Activated T-cell treated with anti-CD3 and anti-CD28 coated beads, Interleukin-2, amount 50 U/mL, for 48 hours (primary cell): ENCODE results near the gene BAIAP2.

Source experiments
- DNase-seq, 2 experiments: peaks; one replicate each; pipeline ENCODE4 v3.0.0-alpha.2; 2020

Gene BAIAP2, protein sequence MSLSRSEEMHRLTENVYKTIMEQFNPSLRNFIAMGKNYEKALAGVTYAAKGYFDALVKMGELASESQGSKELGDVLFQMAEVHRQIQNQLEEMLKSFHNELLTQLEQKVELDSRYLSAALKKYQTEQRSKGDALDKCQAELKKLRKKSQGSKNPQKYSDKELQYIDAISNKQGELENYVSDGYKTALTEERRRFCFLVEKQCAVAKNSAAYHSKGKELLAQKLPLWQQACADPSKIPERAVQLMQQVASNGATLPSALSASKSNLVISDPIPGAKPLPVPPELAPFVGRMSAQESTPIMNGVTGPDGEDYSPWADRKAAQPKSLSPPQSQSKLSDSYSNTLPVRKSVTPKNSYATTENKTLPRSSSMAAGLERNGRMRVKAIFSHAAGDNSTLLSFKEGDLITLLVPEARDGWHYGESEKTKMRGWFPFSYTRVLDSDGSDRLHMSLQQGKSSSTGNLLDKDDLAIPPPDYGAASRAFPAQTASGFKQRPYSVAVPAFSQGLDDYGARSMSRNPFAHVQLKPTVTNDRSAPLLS

GRCh38 chr17:81034779-81035520 is at the start of gene BAIAP2:
Gene BAIAP2 (plus strand): TSS chr17:81035151. CDS start chr17:81035255, 104 bp downstream.
- peak; percentile 96 to 97 for DNase-seq

- DNase-seq: no peak
These were observed 48.9 kb upstream of the BAIAP2 start for GRCh38 chr17:80986046-80986445.

DNA sequence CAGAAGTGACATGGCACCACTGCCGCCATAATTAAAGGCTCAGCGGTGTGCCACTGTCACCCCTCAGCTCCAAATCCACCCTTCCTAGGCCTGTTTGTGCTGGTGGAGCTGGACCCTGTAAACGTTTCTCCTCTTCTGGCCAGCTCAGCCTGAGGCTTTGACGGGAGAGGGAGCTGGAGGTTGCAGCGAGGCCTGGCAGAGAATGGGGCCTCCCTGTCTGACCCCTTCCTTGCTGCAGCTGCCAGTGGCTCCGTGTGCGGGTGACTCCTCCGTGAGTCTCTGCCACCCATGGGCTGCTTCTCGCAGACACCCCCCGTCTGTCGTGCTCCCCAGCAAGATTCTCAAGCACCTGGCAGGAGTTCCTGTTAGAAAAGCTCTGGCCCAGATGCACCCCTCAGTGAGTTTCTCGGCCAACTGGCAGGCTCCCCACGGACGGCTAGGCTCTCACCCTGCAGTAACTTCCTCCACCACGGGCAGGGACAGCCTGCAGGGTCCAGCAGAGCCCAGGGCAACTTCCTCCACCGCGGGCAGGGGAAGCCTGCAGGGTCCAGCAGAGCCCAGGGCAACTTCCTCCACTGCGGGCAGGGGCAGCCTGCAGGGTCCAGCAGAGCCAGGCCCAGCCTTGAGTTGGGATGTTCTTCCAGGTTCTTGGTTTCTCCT is 48.0 kb upstream of the BAIAP2 start:
- no peak for DNase-seq

GRCh38 chr17:80987941-80988461 is 47.0 kb upstream of the BAIAP2 start:
- no peak for DNase-seq

GRCh38 chr17:80989586-80989913 is 45.4 kb upstream of the BAIAP2 start:
- no peak for DNase-seq

DNA sequence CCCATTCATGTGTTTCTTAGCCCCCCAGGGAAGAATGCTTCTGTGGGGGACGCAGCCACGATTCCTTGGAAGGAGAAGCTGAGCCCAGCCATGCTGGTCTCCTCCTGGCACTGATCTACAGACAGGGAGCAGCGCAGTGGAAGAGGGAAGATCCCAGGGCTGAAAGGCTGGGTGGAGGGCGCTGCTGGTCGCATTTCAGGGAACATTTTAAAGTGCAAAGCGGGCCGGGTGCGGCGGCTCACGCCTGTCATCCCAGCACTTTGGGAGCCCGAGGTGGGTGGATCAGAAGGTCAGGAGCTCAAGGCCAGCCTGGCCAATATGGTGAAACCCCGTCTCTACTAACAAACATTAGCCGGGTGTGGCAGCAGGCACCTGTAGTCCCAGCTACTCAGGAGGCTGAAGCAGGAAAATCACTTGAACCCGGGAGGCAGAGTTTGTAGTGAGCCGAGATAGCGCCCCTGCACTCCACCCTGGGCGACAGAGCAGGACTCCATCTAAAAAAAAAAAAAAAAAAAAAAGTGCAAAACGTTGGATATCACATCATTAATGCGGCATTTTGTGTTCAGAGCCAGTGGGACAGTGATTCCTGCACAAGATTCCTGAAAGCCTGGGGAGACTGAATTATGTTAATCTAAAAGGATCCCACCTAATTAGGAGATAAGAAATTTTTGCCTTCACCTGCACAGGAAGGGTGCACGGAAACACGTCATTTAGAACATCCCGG is 43.9 kb upstream of the BAIAP2 start:
- DNase-seq: no peak

DNA sequence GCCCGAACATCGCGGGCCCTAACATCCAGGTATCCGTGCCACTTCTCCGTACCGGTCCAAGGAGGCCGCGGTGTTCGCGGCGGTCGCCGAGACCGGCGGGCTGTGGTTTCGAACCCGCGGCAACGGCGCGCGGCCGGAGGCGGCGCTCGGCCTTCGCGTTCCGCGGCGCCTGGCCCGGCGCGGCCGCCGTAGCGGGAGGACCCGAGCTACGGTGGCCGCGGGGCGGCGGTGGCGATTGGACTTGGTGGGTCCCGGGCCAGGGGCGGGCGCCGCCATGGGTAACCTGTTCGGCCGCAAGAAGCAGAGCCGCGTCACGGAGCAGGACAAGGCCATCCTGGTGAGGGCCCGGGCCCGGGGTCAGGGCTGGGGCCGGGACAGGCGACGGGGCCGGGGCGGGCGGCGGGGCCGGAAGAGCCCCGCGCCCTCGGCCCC is 43.3 kb upstream of the BAIAP2 start, which contains the start of gene CHMP6:
CHMP6 (plus strand) TSS at position 197 of the 432 bp plus-strand sequence; CDS start at position 275, 78 bp downstream.
- DNase-seq: peak; percentile 81 to 84

DNA sequence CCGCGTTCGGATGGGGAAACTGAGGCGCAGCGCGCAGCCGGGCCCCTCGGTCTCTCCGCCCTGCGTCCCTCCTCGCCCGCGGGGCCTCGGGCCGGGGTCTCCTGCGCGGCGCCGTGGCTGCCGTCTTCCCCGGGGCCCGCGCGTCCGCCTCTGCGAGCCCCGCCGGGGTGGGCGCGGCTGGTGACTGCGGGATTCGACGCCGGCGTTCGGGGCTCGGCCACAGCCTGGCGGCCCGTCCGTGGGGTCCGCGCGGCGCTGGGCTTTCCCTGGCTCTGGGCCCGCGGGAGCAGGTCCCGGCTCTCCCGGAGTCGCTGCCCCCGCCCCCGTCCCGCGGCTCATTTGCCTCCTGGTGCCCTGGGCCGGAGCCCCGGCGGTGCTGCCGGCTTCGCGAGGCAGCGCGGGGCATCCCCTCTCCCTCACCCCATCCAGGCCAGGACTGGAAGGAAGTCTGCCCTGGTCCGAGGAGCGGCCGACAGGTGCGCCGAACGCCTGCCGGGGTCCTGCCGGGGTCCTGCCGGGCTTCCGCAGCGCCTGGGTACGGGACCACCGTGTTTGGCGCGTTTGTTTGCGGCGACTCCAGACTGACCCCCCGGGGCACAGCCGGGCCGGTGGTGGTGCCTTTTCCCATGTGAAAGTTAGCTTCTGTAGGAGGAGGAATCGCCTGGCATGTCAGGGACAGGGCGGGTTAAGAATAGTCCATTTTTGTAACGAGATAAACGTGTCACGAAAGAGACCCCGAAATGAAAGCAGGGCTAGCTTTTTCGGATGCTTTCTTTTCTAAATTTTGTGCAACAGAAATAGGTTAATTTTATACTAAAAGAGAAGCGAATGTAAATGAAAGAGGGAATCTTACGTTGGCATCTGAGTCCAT is 42.6 kb upstream of the BAIAP2 start:
- DNase-seq: no peak

DNA sequence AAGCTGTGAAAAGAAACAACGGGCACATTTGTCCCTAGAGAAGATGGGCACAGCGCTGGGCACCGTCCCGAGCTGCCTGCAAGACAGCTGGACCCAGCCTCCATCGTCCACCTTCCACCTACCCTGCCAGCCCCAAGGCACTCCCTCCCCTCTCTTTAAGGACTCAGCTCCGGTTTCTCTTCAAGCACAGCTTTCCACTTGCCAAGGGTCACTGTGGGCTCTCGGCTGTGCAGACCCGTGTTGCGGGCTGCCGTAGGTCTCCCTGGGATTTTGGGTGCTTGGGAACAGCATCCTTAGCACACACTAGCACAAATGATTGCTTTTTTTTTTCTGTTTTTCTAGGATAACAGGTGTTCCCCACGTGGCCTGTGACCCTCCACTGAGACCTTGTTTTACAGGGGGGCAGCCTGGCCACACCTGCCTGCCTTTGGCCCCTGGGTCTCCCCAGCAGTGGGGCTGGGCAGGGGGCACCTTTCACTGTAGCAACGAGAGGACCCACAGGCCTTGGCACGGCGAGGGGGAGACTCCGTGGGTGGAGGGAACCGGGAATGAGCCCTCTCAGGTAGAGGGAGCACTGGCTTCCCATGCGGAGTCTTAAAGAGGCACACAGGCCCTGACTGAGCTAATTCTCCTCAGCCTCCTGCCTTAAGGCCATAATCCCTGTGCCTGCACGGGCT is 41.9 kb upstream of the BAIAP2 start:
- no peak for DNase-seq

DNA sequence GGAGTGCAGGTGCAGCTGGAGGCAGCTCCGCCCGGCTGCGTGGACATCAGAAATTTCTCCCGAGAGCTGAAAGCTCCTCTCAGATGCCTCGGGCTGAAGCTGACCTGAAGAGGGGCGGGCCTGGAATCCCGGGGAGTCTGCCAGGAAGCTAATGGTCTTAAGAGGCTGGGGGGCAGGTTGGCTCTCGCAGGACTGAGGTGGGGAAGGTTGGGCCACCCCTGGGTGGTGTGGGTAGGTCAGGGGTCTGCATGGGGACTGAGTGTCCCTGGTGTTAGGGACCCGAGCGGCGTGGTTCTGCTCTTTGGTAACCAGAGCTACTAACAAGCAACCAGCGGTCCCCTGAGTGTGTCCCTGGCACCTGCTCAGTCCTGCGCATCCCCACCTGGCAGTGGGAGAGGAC is 39.8 kb upstream of the BAIAP2 start:
- DNase-seq: no peak

DNA sequence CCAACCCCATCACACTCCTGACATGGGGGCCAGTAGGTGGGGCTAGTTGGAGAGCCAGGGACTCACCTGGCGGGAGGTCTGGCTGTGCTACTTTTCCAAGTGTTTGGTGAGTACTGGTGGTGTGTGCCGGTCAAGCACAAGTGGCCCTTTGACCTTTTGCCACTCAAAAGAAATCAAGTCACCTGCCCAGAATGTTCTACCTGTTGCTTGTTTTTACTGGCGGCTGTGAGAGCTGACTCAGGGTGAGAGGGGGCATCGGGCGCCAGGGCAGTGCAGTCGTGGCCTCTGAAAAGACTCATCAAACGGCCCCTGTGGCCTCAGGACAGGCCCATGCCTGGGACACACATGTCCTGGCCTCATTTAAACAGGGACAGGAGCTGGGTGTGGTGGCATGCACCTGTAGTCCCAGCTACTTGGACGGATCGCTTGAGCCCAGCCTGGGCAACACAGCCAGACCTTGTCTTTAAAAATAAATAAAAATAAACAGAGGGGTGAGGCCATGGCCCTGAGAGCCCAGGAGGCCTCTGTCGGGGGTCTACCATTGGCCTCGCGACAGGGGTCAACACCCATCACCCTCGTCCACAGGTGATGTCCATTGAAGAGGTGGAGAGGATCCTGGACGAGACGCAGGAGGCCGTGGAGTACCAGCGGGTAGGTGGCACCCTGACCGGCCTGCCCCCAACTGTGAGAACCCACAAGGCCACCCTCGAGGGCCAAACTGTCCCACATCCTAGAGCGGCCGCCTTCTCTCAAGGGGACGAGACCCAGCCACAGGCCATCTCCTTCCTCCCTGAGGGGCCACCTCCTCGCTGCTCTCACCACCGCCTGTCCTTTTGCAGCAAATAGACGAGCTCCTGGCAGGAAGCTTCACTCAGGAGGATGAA is 38.3 kb upstream of the BAIAP2 start:
- DNase-seq: no peak

GRCh38 chr17:80997424-80998117 is 37.4 kb upstream of the BAIAP2 start:
- no peak for DNase-seq

- DNase-seq: no peak
These were observed 36.7 kb upstream of the BAIAP2 start for GRCh38 chr17:80998118-80998747.

GRCh38 chr17:80998748-80999535 is 36.0 kb upstream of the BAIAP2 start:
- DNase-seq: no peak

DNA sequence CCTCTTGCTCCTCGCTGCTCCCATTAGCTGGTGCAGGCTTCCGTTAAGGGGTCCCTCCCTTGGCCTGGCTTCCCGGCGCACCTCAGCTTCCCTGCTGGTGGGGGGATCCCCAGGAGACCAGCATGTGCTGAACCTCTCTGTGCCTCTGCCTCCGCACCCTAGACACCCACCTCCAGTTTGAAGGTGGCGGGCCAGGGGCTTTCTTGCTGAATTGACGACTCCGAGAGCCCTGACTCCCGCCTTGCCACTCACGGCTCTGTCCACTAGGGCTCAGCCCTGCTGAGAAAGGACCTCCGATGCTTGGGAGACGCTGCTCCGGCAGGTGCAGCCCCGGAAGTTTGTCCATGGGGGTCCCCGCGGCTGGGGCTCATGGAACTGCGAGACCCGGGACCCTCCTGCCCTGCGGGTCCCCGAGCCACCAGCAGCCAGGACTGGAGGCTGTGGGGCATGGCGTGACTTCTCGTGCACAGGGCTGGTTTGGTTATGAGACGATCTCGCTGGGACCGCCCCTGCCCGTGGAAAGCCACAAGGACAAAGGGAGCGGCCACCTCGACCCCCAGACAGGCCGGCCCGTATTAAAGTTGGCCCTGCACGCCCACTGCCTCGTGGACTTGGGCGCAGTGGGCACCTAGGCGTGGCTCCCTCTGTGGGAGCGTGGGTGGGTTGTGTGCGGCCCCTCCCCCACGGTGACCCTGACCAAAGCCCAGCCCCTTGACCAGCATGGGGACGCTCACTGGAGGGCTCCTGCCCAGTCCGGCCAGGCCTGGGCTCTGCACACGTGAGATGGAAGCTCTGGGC is 35.2 kb upstream of the BAIAP2 start:
- DNase-seq: no peak

DNA sequence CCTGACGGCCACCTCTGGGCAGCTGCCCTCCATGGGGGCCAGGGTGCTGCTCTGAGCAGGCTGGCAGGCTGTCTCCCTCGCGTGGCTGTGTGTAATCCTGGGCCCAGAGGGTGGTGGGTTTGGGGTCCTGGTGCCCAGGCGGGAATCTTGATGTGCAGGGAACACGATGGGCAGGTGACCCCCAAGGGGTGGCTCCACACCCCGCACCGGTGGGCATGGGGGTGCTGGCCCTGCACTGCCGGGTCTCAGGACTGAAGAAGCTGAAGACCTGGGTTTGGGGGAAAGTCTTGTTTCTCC is 34.7 kb upstream of the BAIAP2 start:
- DNase-seq: no peak
